HG02840 (cell line): Measurements from ENCODE around the gene PRDM16.

Source experiments
- ATAC-seq: cut with Tn5 transposase; IDR thresholded peaks from one replicate; pipeline ENCODE4 v1.9.1; 2021; ENCODE audit warnings: mild to moderate bottlenecking, moderate library complexity, moderate number of reproducible peaks; ENCODE audit not compliant: unreplicated experiment, low FRiP score

PRDM16 gene

DNA sequence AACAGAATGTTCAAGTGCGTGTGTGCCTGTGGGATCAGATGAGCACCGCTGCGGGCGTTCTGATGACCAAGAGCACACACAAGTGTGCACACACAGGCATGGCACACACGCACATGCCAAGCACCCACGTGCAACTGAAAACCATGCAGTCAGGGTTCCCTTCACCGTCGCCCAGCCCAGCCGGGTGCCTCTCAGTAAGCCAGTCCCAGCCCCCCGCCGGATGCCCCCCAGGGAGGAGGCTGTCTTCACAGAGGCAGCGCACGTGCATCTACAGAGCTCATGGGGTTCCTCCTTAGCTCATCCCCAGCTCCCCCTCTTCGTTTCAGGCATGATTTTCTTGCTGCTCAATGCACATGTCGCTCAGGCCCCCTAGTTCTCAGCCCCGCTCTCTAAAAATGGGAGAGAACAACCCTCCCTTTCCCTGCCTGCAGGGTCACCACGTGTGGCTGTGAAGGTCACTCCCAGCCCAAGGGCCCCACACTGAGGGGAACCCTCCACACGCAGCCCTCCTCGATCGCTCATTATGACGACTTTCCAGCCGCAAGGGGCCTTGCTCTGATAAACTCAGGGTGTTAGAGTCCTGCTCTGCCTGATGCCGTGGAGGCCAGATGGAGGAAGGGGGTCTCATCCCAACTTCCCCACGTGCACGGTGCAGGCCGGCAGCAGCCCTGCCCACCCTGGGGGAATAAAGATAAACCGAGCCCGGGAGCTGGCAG is 355.1 kb downstream of the PRDM16 start:
- ATAC-seq, result no peak

DNA sequence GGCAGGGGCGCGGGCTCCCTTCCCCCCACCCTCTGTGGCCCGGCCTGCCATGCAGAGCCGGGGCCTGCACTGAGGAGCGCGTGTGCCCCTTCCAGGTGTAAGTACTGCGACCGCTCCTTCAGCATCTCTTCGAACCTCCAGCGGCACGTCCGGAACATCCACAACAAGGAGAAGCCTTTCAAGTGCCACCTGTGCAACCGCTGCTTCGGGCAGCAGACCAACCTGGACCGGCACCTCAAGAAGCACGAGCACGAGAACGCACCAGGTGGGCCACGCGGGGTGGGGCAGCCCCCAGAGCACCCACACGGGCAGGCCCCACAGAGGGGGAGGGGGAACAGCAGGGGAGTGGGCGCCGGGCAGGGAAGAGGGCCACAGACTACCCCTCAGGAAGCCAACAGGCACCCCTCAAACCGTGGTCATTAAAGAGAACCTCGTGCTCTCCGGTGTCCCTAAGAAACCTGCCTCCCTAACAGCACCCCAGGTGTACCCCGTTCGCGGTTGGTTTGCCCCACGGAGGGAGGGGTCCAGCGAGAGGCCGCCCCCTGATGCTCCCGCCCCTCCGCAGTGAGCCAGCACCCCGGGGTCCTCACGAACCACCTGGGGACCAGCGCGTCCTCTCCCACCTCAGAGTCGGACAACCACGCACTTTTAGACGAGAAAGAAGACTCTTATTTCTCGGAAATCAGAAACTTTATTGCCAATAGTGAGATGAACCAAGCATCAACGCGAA is 356.6 kb downstream of the PRDM16 start:
- no peak for ATAC-seq

DNA sequence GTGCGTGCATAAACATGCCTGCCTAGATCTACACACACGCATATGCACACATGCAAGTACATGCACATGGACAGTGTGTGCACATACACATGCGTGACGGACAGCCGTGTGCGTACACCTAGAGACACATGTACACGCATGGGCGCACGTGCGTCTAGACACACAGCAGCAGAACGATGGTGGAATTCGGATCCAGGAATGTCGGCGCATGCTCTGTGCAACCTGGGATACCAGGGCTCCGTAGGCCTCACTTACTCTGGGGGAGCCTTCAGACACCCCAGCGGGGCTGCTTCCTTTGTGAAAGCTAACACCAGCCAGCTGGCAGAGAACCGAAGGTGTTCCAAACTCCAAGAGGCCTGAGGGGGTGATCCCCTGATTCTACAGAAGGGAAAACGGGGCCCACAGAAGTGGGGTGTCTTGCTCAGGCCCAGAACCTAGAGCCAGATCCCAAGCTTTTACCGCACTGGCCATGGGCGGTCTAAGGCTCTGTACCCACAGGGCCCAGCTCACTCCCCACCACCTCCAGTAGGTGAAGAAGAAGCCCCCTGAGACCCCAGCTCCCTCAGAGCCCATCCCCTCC is 358.0 kb downstream of the PRDM16 start:
- ATAC-seq, result no peak

DNA sequence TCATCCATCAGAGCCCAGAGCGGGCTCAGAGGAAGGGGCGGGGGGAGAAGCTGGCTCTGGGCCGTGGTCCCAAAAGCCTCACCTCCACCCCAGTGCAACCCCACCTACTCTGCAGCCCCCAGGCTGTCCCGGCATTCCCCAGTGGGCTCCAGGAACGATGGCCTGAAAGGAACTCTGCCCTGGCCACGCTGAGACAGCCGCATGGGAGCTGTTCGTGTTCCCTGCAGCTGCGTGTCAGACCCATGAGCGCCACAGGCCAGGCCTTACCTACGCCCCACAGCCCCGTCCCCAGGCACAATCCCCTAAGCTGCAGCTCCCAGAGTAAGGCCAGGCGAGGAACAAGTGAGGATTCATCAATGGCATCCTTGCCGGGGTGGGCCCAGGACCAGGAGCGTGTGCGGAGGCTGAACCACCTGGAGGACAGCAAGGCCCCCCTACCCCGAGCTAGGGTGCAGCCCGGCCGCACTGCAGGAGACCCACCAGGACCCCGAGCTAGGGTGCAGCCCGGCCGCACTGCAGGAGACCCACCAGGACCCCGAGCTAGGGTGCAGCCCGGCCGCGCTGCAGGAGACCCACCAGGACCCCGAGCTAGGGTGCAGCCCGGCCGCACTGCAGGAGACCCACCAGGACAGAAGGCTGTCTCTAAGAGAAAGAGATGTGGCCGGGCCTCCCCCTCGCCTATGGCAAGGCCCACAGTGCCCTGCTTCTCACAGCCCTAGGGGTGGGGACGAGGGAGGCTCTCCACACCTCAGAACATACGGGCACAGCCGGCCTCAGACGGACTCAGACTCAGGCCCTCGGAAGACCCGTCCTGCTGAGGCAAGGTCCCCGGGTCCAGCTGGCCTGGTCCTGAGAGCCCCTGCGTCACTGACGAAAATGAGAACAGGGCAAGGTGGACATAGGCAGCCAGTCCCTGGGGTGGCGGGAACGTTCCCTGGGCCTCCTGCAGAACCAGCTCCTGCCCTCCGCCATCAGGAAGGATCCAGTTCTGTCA is 359.0 kb downstream of the PRDM16 start:
- no peak for ATAC-seq

DNA sequence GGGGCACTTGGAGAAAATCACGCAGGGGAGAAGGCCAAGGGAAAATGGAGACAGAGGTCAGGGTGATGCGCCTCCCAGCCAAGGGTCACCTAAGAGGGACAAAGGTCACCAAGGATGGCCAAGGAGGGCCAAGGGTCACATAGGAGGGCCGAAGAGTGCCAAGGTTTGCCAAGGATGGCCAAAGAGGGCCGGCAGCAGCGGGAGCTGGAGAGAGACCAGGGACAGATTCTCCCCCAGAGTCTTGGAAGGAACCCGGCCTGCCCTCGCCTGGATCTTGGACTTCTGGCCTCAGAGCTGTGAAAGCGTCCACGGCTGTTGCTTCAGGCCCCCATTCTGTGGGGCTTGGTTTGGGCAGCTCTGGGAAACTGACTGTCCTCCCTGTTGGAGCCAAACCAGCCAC is 359.9 kb downstream of the PRDM16 start:
- ATAC-seq, result no peak

DNA sequence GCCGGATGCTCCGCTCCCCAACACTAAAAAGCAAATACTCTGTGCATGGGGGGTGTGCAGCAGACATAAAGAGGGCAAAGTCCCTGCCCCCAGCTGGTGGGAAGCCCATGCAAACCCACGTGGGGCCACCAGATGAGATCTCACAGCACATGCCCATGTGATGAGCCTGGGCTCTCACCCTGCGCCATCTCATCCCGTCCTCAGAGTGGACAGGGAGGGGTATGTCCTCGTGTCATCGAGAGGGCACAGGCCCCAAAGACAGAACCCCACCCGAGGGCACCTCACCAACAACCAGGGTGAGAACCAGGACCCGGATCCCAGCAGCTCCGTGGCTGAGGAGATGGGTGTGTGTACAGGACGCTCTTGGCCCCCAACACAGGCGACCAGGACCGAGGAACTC is 360.3 kb downstream of the PRDM16 start:
- ATAC-seq, result no peak

DNA sequence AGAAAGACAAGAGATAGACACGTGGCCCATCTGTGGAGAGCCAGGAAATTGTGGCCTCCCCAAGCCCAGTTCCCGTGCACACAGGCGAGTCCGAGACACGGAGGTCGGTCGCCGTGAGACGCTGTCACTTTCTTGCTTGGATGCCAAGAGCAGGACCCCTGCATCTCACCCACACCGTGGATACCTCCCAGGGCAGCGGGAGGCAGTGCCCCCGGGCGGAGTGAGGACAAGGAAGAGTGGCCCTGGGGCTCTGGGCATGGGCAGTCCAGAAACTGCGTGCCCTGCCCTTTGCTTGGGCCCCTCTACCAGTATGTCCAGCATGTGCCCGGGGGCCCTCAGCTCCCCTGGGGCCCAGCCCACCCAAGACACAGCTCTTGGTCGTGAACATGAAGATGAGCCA is 360.8 kb downstream of the PRDM16 start:
- ATAC-seq, result no peak

DNA sequence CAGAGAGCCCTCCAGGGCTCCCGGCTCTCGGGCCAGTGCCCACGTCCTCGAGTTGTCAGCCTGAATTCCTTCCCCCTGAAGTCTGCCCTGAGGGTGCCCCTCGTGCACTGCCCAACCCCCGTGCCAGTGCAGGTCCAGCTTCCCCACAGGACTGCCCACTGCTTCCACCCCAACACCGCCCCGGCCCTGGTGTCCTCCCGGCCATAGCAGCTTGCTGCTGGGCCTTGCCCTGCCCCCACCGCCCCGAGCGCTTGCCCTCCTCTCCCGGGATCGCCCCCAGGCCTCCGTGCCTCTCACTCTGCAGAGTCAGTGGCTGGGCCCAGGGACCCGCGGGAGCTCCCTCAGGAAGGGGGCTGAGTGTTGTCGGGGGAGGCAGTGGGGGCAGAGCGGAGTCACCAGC is 361.4 kb downstream of the PRDM16 start:
- no peak for ATAC-seq

DNA sequence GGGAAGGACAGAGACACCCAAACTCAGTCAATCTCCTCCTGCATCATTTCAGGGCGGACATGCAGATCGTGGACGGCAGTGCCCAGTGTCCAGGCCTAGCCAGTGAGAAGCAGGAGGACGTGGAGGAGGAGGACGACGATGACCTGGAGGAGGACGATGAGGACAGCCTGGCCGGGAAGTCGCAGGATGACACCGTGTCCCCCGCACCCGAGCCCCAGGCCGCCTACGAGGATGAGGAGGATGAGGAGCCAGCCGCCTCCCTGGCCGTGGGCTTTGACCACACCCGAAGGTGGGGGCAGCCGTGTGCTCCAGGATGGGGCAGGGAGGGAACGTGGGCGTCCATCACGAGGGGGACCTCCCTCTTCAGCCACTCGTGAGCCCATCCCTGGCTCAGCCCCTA is 361.8 kb downstream of the PRDM16 start:
- no peak for ATAC-seq

DNA sequence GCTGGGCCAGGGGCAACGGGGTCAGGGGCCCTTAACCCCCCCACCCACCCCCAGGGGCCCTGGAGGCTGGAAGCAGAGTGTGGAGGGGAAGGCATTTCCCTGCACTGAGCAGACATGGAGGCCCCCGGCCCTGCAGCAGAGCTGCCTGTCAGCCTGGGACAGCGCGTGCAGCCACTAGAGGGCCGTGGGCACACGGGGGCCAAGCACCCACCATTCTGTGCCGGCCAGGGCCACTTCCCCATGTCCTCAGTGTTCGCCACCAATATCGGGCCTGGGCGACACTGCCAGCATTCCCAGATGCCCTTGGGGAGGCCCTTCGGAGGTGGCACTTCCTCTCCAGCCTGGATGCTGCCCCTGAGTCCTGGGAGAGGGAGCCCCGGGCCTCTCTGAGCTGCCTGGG is 362.3 kb downstream of the PRDM16 start:
- no peak for ATAC-seq

DNA sequence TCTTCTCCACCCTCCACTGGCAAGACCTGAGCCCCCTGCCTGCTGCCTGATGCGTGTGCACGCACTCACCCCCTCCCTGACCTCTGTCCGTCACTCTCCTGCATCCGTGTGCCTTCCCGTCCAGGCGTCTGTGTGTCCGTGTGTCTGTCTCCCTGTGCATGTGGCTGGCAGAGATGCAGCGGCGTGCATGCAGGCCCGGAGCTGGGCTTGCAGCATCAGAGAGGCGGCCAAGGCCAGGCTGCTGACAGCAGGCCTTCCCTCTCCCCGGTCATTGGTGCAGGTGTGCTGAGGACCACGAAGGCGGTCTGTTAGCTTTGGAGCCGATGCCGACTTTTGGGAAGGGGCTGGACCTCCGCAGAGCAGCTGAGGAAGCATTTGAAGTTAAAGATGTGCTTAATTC is 362.7 kb downstream of the PRDM16 start:
- no peak for ATAC-seq

DNA sequence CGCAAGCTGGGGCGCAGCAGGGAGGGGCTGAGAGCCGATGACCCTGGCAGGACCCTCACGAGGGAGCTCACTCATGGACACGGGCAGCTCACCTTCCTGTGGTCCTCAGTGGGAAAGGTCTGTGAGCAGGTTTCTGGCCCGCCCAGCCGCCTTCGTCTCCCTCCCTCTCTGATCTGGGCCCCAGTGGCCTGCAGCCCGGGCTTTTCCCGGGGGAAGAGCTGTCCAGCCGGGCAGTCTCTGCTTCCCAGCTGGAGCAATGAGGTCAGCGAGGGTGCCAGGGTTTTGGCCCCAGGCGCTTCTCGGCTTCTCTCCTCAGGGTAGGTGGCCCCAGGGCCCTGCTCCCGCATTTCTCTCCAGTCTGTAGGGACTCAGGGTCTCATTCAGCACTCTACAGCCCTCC is 363.3 kb downstream of the PRDM16 start:
- no peak for ATAC-seq

DNA sequence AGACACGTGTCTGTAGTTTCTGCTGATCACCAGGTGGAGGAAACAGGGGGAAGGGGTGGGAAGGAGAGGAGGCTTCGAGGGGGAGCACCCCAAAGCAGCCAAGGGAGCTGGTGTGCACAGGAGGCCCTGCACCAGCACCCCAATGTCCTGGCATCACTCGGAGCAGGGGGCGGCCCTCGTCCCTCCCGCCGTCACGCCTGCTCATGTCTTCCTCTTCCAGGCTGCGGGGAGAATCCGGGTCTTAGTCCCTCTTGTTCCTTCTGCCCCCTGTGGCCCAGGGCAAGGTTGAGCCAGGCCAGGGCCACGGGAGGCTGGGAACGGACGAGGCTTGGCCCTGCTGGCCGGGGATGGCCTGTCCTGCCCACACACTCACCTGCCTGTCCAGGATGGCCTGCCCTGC is 364.1 kb downstream of the PRDM16 start:
- no peak for ATAC-seq

DNA sequence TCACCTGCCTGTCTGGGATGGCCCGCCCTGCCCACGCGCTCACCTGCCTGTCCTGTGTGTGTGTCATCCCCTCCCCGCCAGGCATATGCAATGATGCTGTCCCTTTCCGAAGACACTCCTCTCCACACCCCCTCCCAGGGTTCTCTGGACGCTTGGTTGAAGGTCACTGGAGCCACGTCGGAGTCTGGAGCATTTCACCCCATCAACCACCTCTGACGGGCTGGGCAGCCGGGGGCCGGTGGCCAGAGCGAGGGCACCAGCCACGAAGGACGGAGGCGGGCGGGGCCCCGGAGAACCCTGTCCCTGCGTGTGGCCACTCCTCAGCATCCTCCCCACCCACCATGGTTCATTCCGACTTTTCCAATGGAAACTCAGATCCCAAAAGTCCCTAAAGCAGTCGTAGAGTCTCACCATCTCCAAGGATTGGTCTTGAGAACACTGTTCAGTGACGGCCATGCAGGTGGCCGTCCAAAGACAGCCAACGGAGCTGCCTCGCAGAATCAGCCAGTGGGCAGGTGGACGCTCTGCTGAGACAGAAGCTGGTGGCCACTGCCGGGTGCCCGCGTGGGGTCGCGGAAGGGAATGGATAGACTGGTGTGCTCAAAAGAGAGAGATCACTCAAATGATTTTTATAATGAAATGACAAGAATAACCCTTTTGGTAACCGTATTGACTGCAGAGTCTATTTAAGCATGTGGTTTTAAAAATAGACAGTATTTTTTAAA is 364.8 kb downstream of the PRDM16 start:
- ATAC-seq, result no peak

DNA sequence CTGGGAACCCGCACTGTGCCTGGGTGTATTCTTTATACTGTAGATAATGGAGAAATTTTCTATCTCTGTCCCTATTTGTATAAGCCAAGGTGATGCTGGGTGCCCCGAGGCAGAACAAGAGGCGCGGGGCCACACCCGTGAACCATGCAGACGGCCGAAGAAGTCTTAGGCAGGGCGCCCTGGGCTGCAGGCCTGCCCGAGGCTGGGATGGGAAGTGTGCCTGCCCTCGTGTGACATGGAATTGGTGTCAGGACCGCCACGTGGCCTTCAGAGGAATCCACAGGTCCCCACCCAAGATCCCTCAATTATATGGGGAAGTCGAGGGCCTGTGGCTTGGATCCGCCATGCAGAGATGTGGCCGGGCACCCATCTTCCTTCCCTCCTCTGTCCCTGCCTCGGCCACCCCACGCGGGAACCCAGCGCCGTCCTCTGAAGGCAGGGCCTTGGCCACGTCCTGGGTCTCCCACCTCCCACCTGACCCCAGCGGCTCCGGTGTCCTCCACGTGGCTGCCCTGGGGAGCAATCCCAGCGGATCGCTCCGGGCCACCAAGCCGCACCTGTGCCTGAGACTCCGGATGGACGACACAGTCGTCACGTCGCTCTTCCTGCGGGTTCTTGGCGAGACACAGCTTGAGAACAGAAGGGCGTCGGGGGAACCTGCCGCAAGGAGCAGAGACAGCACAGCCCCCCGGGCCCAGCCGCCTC is 365.6 kb downstream of the PRDM16 start:
- ATAC-seq, result no peak

DNA sequence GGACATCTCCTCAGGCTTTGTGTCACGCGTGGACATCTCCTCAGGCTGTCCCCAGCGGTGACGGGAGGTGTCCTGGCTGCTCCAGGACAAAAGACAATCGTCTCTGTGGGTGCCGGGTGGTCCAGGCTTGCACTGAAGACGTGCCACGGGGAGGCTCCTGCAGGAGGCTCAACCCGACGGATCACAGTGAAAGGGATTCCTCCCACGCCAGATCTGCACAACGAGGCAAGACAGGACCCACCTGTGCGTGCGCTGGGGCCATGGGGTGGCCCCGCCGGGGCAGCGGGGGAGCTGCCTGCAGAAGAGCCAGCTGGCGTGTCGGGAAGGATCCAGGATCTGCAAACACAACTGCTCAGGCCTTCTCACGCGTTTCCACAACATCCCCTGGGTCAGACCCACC is 366.7 kb downstream of the PRDM16 start:
- ATAC-seq, result no peak

DNA sequence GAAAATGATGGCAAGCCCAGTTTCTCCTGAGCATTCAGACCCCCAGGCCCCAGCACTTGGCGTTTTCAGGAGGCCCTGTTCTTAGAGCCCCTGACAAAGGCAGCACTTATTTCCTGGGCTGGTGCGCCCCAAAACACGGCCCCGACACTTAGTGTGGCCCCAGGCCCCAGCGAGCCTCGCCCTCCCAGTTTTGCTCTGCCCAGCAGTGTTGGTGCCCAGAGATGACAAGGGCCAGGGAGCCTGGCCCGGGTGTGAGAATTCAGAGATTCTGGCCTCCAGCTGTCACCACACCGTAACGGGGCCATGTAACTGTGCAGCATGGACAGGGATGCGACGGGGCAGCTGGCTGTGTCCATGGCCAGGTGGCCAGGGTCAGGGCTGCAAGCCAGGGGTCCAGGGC is 367.4 kb downstream of the PRDM16 start:
- ATAC-seq, result no peak

DNA sequence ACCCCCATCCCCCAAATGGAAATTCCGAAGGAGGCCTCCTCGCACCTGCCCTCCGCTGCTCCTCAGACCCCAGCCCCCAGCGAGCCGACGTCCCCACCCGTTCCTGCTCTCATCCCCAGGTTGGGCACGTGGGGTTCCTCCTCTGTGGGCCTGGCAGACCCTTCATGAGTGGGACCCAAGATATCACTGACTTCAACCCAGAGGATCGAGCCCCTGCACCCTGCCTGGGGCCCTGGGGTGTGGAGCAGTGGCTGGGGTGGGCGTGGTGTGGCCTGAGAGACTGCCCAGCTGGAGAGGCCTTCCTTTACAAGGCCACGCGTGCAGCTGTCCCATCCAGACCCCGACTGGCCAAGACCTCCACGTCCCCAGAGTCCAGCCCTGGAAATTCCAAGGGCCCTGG is 367.9 kb downstream of the PRDM16 start:
- no peak for ATAC-seq

DNA sequence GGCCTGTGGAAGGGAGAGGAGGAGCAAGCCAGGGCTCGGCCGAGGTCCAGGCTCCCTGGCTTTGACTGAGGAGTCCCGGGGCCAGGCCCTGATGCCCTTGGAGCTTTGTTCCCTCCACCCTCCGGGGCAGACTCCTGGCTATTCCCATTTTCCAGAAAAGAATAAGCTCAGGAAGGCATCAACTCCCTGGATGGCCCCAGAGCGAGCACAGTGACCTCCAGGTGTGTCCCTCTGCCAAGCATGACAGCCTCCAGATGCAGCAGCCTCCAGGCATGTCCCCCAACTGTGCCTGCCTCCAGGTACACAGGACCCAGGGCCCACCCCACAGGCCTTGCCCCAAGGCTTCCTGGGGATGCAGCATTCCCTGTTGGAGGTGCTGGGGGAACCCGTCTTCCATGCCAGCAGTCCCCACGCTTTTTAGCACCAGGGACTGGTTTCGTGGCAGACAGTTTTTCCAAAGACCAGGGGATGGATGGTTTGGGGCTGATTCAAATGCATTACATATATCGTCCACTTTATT is 369.7 kb downstream of the PRDM16 start:
- no peak for ATAC-seq
